HG03159 (cell line): ENCODE measurements around the gene LRRC70.
"Not testable (repeated sequence)": the region's sequence is repeated elsewhere in the genome, so short reads cannot be mapped to it uniquely, and the experiment has no call there.

Source experiments
- ATAC-seq: cut with Tn5 transposase; IDR thresholded peaks from one replicate; pipeline ENCODE4 v1.9.1; 2021; ENCODE audit warnings: mild to moderate bottlenecking, moderate library complexity; ENCODE audit not compliant: unreplicated experiment

The LRRC70 gene

DNA sequence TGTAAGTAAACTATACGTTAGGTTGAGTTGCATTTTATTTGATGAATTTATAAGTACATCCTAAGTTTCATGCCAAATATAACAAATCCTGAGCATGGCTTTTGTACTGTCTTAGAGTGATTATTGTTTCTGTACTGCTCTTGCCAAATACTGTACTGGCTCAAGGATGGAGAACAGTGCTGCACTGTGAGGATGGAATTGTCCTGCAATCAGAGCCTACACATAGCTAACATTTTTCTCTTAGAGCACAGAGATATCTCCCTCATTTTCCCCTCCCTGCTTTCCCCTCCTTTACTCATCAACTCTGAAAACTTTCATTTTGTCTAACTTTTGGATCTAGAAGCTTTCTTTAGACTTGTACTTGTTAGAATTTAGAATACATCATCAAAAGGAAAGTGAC, 28.3 kb downstream of the LRRC70 start:
- no peak for ATAC-seq

DNA sequence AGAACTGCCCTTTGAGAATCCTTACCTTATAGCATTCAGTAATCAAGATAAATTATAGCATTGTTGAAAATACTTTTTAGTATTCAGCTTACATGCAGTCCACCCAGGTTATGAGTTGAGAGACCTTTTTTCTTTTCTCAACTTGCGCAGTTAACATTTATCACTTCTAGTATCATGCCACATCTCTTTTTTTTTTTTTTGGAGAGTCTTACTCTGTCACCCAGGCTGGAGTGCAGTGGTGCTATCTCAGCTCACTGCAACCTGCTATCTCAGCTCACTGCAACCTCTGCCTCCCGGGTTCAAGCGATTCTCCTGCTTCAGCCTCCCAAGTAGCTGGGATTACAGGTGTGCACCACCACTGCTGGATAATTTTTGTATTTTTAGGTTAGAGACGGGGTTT, 29.0 kb downstream of the LRRC70 start:
- no peak for ATAC-seq

DNA sequence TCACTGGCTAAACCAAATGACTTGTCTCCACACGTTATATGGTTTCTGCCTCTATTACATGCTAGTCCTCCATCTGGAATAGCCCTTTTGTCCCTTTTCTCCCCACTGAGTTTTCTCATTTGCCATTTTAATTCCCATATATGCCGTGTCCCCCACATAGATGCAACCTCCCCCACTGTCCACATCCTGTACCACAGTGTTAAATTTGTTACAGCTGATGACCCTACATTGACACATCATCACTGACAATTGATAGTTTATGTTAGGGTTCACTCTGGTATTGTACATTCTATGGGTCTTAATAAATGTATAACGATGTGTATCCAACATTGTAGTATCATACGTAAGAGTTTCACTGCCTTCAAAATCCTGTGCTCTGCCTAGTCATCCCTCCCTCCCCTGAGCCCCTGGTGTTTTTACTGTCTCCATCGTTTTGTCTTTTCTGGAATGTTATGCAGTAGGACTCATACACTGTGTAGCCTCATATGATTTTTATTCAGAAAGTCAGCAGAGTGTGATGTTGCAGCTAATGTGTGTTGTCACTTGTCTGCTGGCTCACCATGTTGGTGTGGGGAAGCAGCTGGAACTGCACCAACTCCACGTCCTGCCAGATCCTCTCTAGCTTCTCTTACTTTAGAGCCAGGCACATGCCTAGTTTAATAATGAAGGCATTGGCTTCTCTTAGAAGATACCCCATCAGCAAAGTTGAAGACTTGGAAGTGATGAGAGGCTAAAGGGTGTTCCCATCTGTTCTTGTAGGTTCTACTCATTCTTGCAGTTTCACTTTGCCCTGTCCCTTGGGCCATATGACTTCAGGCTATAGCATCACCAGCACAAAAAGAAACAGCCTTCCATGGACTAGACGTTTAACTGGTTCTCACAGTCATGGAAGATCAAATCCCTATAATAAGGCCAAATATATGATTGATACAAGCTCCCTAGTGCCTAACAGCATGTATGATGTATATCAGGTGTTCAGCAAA, 30.2 kb downstream of the LRRC70 start:
- no peak for ATAC-seq

DNA sequence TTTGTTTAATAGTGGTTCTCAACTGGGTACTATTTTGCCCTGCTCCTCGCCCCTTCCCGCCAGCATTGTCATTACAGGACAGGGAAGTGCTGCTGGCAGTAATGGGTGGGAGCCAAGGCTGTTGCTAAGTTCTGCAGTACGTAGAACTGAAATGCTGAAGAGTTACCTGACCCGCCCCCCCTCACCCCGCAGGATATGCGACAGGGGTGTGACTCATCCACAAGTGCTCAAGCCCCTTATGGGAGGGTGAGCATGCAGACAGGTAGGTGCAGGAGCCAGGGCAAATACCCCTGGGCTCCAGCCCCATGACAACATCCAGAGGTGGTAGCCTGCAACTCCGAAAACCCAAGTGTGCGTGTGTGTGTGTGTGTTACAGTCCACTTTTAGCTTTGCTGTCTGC, 35.7 kb downstream of the LRRC70 start:
- no peak for ATAC-seq

DNA sequence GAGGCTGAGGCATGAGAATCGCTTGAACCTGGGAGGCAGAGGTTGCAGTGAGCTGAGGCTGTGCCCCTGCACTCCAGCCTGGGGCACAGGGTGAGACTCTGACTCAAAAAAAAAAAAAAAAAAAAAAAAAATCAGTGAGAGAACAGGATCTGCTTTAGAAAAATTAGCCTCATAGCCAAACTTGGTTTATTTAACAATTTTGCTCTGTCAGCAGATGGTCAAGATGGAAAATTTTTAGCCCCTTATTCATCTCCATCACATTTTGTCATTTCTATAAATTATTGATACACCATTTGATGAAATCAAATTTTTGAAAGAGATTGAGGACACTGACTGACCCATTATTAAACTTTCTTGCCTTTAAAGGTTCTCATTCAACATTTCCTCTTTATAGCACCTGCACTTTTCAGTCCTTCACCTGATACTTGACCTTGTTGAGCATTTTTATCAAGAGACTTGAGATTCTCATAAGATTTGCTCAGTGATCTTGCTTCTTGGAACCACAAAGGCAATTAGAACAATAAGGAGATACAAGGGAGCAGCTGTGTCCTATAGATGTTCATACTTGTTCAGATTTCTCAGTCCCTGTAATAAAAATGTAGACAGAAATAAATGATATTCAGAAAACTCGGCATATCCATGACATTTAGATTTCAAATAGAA, 38.1 kb downstream of the LRRC70 start:
- no peak for ATAC-seq

DNA sequence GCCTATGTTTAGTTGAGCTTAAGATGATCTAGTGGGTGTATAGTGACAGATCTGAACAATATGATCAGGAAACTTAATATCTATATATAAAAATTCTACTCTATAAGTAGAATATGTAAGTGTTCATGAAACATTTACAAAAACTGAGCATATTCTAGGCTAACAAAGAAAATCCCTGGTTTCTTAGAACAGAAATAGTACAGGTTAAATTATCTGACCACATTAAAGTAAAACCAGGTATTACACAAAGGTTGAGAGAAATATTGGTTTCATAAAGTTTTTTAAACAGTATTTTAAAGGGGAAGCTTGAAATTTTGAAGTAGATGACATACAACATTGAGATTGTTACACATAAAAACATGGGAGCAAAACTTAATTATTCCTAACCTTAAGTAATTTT, 39.3 kb downstream of the LRRC70 start:
- ATAC-seq: no peak

DNA sequence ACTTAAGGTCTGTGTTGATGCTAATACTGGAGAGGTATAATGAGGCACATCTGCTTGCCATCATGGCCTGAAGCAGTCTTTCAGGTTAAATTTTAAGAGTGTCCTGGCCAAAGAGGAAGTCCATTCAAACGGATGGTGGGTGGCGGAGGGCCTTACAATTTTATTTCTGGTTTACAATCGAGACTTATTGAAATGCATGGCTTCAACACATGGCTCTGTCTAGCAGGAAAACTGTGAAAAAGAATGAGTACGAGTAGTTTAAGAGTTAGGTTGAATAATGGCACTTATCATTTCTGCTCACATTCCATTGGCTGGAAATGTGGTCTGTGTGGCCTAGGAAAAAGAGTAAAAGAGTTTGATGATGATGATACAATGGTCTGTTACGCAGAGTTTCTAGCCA, 42.1 kb downstream of the LRRC70 start:
- ATAC-seq: no peak

DNA sequence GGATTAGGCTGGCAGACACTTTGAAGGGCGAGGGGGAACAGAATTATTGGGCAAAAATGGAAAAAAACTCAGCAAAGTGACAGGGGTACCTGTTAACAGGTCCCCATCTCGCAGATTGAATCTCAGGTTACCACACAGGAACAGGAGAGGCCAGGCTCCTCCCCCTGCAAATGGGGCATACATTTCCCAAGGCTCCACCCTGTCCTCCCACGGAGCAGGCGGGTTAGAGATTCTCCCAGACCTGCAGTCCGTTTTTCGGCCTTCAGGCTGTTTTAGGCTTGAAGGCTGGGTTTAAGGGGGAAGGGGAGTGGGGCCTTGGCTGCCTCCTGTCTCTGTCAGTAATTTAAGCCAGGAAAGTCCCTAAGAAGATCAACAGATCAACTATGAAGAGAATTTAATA, 42.7 kb downstream of the LRRC70 start:
- ATAC-seq: no peak

DNA sequence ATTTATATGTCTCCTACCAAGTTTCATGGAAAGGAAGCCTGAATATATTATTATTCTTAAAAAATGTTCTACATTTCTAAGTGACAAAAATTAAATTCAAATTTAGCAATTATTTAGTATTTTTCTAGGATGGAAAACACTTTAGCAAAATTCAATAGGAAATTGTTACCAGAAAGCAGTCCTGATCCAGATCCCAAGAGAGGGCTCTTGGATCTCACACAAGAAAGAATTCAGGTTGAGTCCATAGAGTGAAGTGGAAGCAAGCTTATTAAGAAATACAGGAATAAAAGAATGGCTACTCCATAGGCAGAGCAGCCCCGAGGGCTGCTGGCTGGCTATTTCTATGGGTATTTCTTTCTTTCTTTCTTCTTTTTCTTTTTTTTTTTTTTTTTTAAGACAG, 44.7 kb downstream of the LRRC70 start:
- ATAC-seq: no peak

DNA sequence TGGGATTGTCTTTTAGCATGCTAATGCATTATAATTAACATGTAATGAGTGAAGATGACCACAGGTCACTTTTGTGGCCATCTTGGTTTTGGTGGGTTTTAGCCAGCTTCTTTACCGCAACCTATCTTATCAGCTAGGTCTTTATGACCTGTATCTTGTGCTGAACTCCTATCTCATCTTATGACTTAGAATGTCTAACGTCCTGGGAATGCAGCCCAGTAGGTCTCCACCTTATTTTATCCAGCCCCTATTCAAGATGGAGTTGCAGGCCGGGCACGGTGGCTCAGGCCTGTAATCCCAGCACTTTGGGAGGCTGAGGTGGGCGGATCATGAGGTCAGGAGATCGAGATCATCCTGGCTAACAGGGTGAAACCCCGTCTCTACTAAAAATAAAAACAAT, 45.8 kb downstream of the LRRC70 start:
- ATAC-seq: not testable (repeated sequence)

DNA sequence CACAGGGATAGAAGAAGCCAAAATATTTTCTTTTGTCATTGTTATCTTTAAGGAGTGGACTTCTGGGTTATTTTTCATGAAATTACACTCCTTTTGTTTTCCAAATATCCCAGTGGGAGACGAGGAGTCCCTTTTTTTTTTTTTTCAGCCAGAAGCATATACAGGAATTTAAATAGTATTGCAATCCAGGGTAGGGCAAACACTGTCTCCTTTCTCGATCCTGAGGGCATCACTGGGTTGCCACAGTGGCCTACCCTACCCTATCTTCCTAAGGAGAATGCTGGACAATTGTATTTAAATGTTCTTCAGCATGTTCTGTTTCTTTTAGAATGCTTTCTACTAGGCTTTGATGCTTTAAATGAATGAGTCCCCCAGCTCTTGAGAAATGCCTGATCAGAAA, 47.9 kb downstream of the LRRC70 start:
- ATAC-seq: no peak

DNA sequence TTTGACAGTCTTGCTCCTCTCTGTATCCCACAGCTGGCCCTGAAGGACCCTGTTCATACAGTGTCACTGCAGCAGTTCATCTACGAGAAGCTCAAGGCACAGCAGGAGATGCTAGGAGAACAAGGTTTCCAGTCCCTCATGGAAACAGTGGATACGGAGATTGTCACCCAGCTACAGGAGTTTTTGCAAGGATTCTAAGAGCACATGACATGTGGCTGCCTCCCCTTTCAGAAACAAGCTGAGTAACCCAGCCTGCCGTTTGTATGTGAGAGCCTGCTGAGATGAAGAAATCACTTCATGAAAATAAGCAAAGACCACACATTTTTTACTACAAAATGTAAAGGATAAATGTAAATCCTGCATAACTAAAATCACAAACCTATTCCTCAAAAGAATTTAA, 48.5 kb downstream of the LRRC70 start:
- no peak for ATAC-seq

DNA sequence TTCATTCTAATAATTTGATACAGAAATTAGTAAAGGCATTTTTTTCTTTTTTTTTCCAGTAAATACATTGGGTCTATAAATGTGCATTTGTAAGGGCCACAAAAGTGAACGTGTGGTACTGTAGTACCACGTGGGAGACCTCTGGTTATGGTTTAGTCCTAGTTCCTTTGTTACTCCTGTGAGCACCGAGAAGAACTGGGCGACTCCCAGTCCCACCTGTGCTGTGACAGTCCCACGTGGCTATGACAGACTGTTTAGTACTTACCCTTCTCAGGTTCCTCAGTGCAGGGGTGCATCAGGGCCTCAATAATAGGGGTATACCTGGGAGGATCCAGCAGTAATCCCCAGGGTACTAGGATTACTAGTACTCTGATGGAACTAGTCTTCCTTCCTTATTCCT, 49.3 kb downstream of the LRRC70 start:
- ATAC-seq: no peak
